SK-N-SH (cell line): ENCODE measurements around the gene HPCAL4. TPM values are rescaled to one million over a fixed set of nuclear protein-coding genes. Genes with fewer than 3 reads are reported as not detected.
A peak's percentile ranks its signal among the peaks of the same experiment; 100 is the strongest.

Experiments
- CTCF ChIA-PET: fragments of 300-600, 350-600 bp; formaldehyde crosslinking; extraction: SDS; loops from one replicate; lab custom pipeline; 2021; lab: Yijun Ruan, JAX
- POLR2A ChIA-PET: fragments of 350-600 bp; sonication (Branson Sonifier 250); formaldehyde crosslinking; extraction: SDS; loops from one replicate; lab custom pipeline; 2020; ENCODE audit warnings: antibody characterized with exemption, inconsistent platforms; lab: Yijun Ruan, JAX
- DNase-seq: peaks from one replicate; pipeline ENCODE4 v3.0.0; 2012
- H2AFZ ChIP-seq: fragments of 200-600 bp; sonication (generic); 2 replicates; pipeline ENCODE4 v1.8.1; 2016; ENCODE audit warnings: antibody characterized with exemption, mild to moderate bottlenecking, low read depth
- H3F3A ChIP-seq: fragments of 200-600 bp; sonication (generic); replicated peaks from 2 replicates; pipeline ENCODE3; 2016; ENCODE audit warnings: antibody characterized with exemption, mild to moderate bottlenecking; ENCODE audit not compliant: insufficient read depth
- H3K27ac ChIP-seq, 2 experiments: fragments of 200-500 bp in 1 of 2; fragments of 200-600 bp in 1 of 2; sonication (Bioruptor generic) in 1 of 2; sonication (generic), shearing (Covaris generic) in 1 of 2; 2 replicates each; pipeline versions ENCODE4 v1.5.1 to v1.6.1; 2014 to 2016; ENCODE audit warnings: low read depth in 2 of 2, inconsistent platforms in 1 of 2, low read length in 1 of 2, mild to moderate bottlenecking in 1 of 2, mixed read lengths in 1 of 2
- H3K27me3 ChIP-seq: fragments of 200-600 bp; sonication (generic), shearing (Covaris generic); 2 replicates; pipeline ENCODE4 v1.6.1; 2016; ENCODE audit warnings: mixed run types; ENCODE audit not compliant: insufficient read depth
- H3K36me3 ChIP-seq, 2 experiments: fragments of 200-500 bp in 1 of 2; fragments of 200-600 bp in 1 of 2; sonication (Bioruptor generic) in 1 of 2; sonication (generic) in 1 of 2; replicated peaks in 1 of 2; 2 replicates each; pipeline versions ENCODE3 to v1.5.1; 2014 to 2016; ENCODE audit warnings: low read length in 1 of 2, mild to moderate bottlenecking in 1 of 2; ENCODE audit not compliant: insufficient read depth in 2 of 2, control insufficient read depth in 1 of 2
- H3K4me1 ChIP-seq, 2 experiments: fragments of 200-500 bp in 1 of 2; fragments of 200-600 bp in 1 of 2; sonication (Bioruptor generic) in 1 of 2; sonication (generic), shearing (Covaris generic) in 1 of 2; 2 replicates each; pipeline versions ENCODE4 v1.5.1 to v1.6.1; 2014 to 2016; ENCODE audit warnings: low read depth in 1 of 2, low read length in 1 of 2, mixed run types in 1 of 2; ENCODE audit not compliant: insufficient read depth in 2 of 2, control insufficient read depth in 1 of 2
- H3K4me2 ChIP-seq: fragments of 200-600 bp; sonication (generic), shearing (Covaris generic); 2 replicates; pipeline ENCODE4 v1.6.1; 2017; ENCODE audit warnings: mixed run types
- H3K4me3 ChIP-seq, 2 experiments: fragments of 200-500 bp in 1 of 2; fragments of 200-600 bp in 1 of 2; sonication (Bioruptor generic) in 1 of 2; sonication (generic), shearing (Covaris generic) in 1 of 2; 2 replicates each; pipeline versions ENCODE4 v1.5.1 to v1.8.1; 2014 to 2016; ENCODE audit warnings: low read depth in 2 of 2, inconsistent platforms in 1 of 2, low read length in 1 of 2, mild to moderate bottlenecking in 1 of 2, mixed read lengths in 1 of 2, moderate library complexity in 1 of 2
- H3K79me2 ChIP-seq: fragments of 200-600 bp; sonication (generic); 2 replicates; pipeline ENCODE4 v1.8.1; 2017; ENCODE audit warnings: mild to moderate bottlenecking; ENCODE audit not compliant: insufficient read depth
- H3K9ac ChIP-seq: fragments of 200-600 bp; sonication (generic); 2 replicates; pipeline ENCODE4 v1.6.1; 2017; ENCODE audit warnings: mixed run types
- H3K9me2 ChIP-seq: fragments of 200-600 bp; sonication (generic); 2 replicates; pipeline ENCODE4 v1.6.1; 2017; ENCODE audit warnings: mixed run types
- H3K9me3 ChIP-seq: fragments of 200-600 bp; sonication (generic); 2 replicates; pipeline ENCODE4 v1.6.1; 2017; ENCODE audit warnings: mixed run types, mild to moderate bottlenecking, moderate library complexity
- H4K20me1 ChIP-seq: fragments of 200-600 bp; sonication (generic); 2 replicates; pipeline ENCODE4 v1.6.1; 2017; ENCODE audit warnings: mild to moderate bottlenecking, mixed run types; ENCODE audit not compliant: insufficient read depth
- EP300 ChIP-seq, 2 experiments: IDR thresholded peaks; 2 replicates each; pipeline versions ENCODE4 v1.4.0 to v1.6.1; 2012; ENCODE audit warnings: borderline replicate concordance in 1 of 2, low read depth in 1 of 2, low read length in 1 of 2
- EZH2phosphoT487 ChIP-seq: fragments of 200-600 bp; sonication (generic); IDR thresholded peaks from 2 replicates; pipeline ENCODE4 v1.6.1; 2017; ENCODE audit warnings: low read depth, mixed run types, mild to moderate bottlenecking, antibody characterized with exemption, moderate library complexity, borderline replicate concordance
- GABPA ChIP-seq: IDR thresholded peaks from 2 replicates; pipeline ENCODE4 v1.4.0; 2012; ENCODE audit warnings: low read depth, mild to moderate bottlenecking
- JUND ChIP-seq: IDR thresholded peaks from 2 replicates; pipeline ENCODE4 v1.4.0; 2012
- MEF2A ChIP-seq: IDR thresholded peaks from 2 replicates; pipeline ENCODE4 v1.4.0; 2012; ENCODE audit warnings: low read depth, borderline replicate concordance
- RAD21 ChIP-seq: IDR thresholded peaks from 2 replicates; pipeline ENCODE4 v1.6.1; 2012; ENCODE audit warnings: mild to moderate bottlenecking, low read length
- RCOR1 ChIP-seq: fragments of 150-350 bp; IDR thresholded peaks from 2 replicates; pipeline ENCODE4 v1.6.1; 2017; ENCODE audit warnings: antibody characterized with exemption, low read length
- SIN3A ChIP-seq: IDR thresholded peaks from 2 replicates; pipeline ENCODE4 v1.6.1; 2012; ENCODE audit warnings: low read depth, mild to moderate bottlenecking, low read length, moderate library complexity, borderline replicate concordance
- SMC3 ChIP-seq: IDR thresholded peaks from 2 replicates; pipeline ENCODE4 v1.6.1; 2012; ENCODE audit warnings: low read depth, low read length, improper control_type of control experiment
- TCF12 ChIP-seq: IDR thresholded peaks from 2 replicates; pipeline ENCODE4 v1.4.0; 2012
- TEAD4 ChIP-seq: IDR thresholded peaks from 2 replicates; pipeline ENCODE4 v1.4.0; 2012; ENCODE audit warnings: mild to moderate bottlenecking, borderline replicate concordance; ENCODE audit not compliant: insufficient read depth
- WGBS: methylation state at CpG from one replicate; pipeline ENCODE4 v1.1.6; 2017; ENCODE audit warnings: low lambda C conversion rate; 5-methylcytosine and 5-hydroxymethylcytosine counted together
- polyA plus RNA-seq, 3 experiments: library from polyadenylated mRNA; depleted of rRNA; stranded (reverse); fragments of >200 nt; gene quantifications; 2 replicates each; pipeline ENCODE4 v1.2.3, GENCODE V29; 2012
- TF ChIP-seq, protein P1 (sequence below): IDR thresholded peaks from 2 replicates; pipeline ENCODE4 v1.4.0; 2012; ENCODE audit warnings: low read depth, borderline replicate concordance
- TF ChIP-seq, protein P2 (sequence below): fragments of 150-350 bp; IDR thresholded peaks from 2 replicates; pipeline ENCODE4 v1.6.1; 2017; ENCODE audit warnings: antibody characterized with exemption, low read length, low read depth, borderline replicate concordance
- TF ChIP-seq, protein P3 (sequence below): IDR thresholded peaks from 2 replicates; pipeline ENCODE4; 2012
- TF ChIP-seq, protein P4 (sequence below): fragments of 150-350 bp; IDR thresholded peaks from 2 replicates; pipeline ENCODE4 v1.6.1; 2016; ENCODE audit warnings: mild to moderate bottlenecking, low read depth, low read length

The HPCAL4 gene
- polyA plus RNA-seq, 1 of the 3 experiments (the other 2 are of a cell fraction), result 0.15 TPM

DNA sequence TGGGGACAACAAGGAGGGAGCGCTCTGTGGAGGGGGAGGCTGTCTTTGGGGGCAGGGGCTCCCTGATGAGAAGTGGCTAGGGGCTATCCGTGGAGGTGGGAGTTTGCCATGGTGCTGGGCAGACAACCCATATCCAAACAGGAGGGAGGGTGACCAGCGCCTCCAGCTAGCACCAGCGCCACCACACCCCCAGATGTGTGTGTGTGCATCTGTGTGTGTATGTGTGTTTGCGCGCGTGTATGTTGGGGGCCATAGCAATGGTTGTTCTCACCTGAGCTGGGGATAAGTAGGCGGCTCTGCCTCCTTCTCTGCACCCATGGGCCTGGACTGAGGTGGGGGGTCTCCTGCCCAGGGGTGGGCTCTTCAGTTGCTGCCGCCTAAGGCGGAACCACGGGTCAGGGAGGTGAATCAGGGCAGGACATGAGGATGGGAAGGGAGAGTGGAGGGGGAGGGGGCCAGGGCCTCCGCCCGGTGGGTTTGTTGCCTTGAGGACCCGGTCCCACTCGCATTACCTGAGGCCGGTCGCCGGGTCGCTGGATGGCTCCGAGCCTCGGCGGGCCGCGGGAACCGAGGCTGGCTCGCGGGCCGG lies 345 bp downstream of the HPCAL4 start:
- TF ChIP-seq MEF2A, result no peak
- TF ChIP-seq, protein P1, sequence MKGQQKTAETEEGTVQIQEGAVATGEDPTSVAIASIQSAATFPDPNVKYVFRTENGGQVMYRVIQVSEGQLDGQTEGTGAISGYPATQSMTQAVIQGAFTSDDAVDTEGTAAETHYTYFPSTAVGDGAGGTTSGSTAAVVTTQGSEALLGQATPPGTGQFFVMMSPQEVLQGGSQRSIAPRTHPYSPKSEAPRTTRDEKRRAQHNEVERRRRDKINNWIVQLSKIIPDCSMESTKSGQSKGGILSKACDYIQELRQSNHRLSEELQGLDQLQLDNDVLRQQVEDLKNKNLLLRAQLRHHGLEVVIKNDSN, result no peak
- no peak for TF ChIP-seq JUND
- no peak for TF ChIP-seq EZH2phosphoT487
- no peak for TF ChIP-seq SIN3A
- TF ChIP-seq, protein P2, sequence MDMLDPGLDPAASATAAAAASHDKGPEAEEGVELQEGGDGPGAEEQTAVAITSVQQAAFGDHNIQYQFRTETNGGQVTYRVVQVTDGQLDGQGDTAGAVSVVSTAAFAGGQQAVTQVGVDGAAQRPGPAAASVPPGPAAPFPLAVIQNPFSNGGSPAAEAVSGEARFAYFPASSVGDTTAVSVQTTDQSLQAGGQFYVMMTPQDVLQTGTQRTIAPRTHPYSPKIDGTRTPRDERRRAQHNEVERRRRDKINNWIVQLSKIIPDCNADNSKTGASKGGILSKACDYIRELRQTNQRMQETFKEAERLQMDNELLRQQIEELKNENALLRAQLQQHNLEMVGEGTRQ, result no peak
- no peak for TF ChIP-seq TEAD4
- TF ChIP-seq GABPA, result no peak
- TF ChIP-seq, all 33 proteins: peak for 0
- Histone ChIP-seq H3K9ac (no peak overlapping the region), H3F3A (no peaks in the 10 kb centered on the region), H3K9me3 (no peaks in the 10 kb centered on the region), H2AFZ (0 out of 2 replicates have a peak overlapping the region, but pooled peaks have one; percentile 65), H3K79me2 (no peaks in the 10 kb centered on the region), H3K36me3 (no peaks in the 10 kb centered on the region), H3K27me3 (peaks cover 45% of the 10 kb centered on the region), H3K9me2 (no peaks in the 10 kb centered on the region), H3K4me2 (peak overlapping the region; percentile 81), H3K4me1 (peaks cover 0 to 32% of the 10 kb centered on the region in 2 experiments; a peak in 2 of 4 replicates), H4K20me1 (no peaks in the 10 kb centered on the region), H3K27ac (peak overlapping the region in 1 of 2 experiments; percentile 66; a peak in 1 of 4 replicates), H3K4me3 (peak overlapping the region; percentile 49 to 73)
- ChIA-PET POLR2A (interaction anchor here (1.0 to 2.5 kb wide), 7 partner anchors 9 to 584 kb away, joined by 3 to 24 read pairs (median 6); partner anchors contain the start of gene NT5C1A), CTCF (interaction anchor here (1.9 to 8.0 kb wide), 6 partner anchors 11 to 85 kb away, joined by 7 to 61 read pairs (median 32); partner anchors contain the start of gene NT5C1A)
- peak; percentile 47 for DNase-seq
- 21% methylated on average over 4 of the region's 28 CpGs for WGBS

DNA sequence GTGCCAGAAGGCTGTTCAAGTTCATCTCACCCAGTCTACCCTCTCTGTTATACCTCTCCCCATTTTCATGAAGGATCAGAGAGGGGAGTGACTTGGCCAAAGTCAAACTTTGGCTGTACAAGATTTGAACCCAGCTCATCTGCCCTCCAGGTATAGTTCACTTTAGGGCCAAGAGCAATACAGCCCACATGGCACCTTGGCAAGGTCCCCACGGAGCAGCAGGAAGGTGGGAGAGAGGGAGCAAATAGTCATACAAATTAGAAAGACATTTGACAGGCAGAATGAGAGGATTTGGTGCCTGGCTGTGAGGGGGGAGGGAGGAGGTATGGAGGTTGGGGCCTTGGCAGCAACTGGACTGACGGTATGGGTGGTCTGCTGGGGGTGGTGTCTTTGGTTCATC lies 1.0 kb downstream of the HPCAL4 start:
- H3K79me2 ChIP-seq, result no peaks in the 10 kb centered on the region
- peaks cover 45% of the 10 kb centered on the region for H3K27me3 ChIP-seq
- peaks cover 0 to 32% of the 10 kb centered on the region in 2 experiments; a peak in 2 of 4 replicates for H3K4me1 ChIP-seq
- POLR2A ChIA-PET, result interaction anchor here (0.5 to 2.5 kb wide), 4 partner anchors 18 to 72 kb away, joined by 3 to 24 read pairs (median 7); partner anchors contain the start of gene NT5C1A
- H3K4me2 ChIP-seq, result no peak overlapping the region
- H3K36me3 ChIP-seq, result no peaks in the 10 kb centered on the region
- no peak for DNase-seq
- no peak overlapping the region for H3K9ac ChIP-seq
- H3F3A ChIP-seq, result no peaks in the 10 kb centered on the region
- H4K20me1 ChIP-seq, result no peaks in the 10 kb centered on the region
- no peaks in the 10 kb centered on the region for H3K9me3 ChIP-seq
- WGBS, result 25% methylated on average over 2 of the region's 2 CpGs
- CTCF ChIA-PET, result interaction anchor here (1.9 to 8.0 kb wide), 6 partner anchors 12 to 84 kb away, joined by 7 to 61 read pairs (median 32); partner anchors contain the start of gene NT5C1A
- no peak overlapping the region for H3K27ac ChIP-seq
- H3K9me2 ChIP-seq, result no peaks in the 10 kb centered on the region
- no peak overlapping the region for H2AFZ ChIP-seq
- no peak for TF ChIP-seq RAD21
- TF ChIP-seq, protein P3, sequence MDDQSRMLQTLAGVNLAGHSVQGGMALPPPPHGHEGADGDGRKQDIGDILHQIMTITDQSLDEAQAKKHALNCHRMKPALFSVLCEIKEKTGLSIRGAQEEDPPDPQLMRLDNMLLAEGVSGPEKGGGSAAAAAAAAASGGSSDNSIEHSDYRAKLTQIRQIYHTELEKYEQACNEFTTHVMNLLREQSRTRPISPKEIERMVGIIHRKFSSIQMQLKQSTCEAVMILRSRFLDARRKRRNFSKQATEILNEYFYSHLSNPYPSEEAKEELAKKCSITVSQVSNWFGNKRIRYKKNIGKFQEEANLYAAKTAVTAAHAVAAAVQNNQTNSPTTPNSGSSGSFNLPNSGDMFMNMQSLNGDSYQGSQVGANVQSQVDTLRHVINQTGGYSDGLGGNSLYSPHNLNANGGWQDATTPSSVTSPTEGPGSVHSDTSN, result no peak
- TF ChIP-seq TCF12, result no peak
- TF ChIP-seq GABPA, result no peak
- TF ChIP-seq SMC3, result no peak
- TF ChIP-seq EP300 (IDR thresholded peaks at IDR 0.05; ENCODE audit: borderline replicate concordance in 1 of 2, low read depth in 1 of 2, low read length in 1 of 2), result no peak
- no peak for TF ChIP-seq RCOR1
- no peak for TF ChIP-seq SIN3A
- TF ChIP-seq, protein P1, result no peak
- TF ChIP-seq, protein P4, sequence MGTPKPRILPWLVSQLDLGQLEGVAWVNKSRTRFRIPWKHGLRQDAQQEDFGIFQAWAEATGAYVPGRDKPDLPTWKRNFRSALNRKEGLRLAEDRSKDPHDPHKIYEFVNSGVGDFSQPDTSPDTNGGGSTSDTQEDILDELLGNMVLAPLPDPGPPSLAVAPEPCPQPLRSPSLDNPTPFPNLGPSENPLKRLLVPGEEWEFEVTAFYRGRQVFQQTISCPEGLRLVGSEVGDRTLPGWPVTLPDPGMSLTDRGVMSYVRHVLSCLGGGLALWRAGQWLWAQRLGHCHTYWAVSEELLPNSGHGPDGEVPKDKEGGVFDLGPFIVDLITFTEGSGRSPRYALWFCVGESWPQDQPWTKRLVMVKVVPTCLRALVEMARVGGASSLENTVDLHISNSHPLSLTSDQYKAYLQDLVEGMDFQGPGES, result no peak
- TF ChIP-seq EZH2phosphoT487, result no peak
- TF ChIP-seq, all 33 proteins: peak for 0
- no peak overlapping the region for H3K4me3 ChIP-seq
